D721Med (cell line): ENCODE results near the gene ALDH3B1.

Source experiments
- DNase-seq: peaks from one replicate; pipeline ENCODE4 v3.0.0; 2011; ENCODE audit warnings: low spot score; ENCODE audit not compliant: insufficient read length
- FAIRE-seq: peaks from 2 replicates; lab custom pipeline; 2011; peaks lifted over from hg19 to GRCh38; lab: Jason Lieb, UNC
- TF ChIP-seq, protein P1 (sequence below): IDR thresholded peaks from 2 replicates; pipeline ENCODE4 v1.5.1; 2012; ENCODE audit warnings: mild to moderate bottlenecking, control low read depth; ENCODE audit not compliant: insufficient read depth; ENCODE audit errors: missing control alignments

ALDH3B1 gene

DNA sequence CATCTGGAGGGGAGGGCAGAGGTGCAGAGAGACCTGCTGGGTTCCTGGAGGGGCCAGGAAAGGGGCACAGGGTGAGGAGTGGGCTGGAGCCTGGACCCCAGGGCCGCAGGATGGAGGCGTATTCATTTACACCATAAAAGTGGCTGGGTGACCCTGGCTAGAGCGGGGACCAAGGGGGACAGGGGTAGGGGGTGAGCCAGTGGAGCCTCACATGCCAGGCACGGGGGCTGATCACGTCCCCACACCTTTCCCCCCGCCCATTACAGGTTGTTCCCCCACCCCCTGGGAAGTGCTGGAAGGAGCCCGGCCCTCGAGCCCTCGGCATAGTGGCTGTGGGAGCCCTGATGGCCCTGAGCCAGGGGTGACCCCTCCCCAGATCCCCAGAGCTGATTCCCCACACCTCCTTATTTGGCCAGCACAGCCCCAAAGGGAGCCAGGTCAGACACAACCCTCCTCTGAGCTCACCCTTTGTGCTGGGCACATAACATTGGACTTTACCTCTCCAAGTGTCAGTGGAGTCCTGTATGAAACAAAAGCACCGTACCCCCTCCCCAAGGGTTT is 29.5 kb downstream of the ALDH3B1 start:
- TF ChIP-seq, protein P1, sequence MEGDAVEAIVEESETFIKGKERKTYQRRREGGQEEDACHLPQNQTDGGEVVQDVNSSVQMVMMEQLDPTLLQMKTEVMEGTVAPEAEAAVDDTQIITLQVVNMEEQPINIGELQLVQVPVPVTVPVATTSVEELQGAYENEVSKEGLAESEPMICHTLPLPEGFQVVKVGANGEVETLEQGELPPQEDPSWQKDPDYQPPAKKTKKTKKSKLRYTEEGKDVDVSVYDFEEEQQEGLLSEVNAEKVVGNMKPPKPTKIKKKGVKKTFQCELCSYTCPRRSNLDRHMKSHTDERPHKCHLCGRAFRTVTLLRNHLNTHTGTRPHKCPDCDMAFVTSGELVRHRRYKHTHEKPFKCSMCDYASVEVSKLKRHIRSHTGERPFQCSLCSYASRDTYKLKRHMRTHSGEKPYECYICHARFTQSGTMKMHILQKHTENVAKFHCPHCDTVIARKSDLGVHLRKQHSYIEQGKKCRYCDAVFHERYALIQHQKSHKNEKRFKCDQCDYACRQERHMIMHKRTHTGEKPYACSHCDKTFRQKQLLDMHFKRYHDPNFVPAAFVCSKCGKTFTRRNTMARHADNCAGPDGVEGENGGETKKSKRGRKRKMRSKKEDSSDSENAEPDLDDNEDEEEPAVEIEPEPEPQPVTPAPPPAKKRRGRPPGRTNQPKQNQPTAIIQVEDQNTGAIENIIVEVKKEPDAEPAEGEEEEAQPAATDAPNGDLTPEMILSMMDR: no peak
- DNase-seq (no peak), FAIRE-seq (no peak)

DNA sequence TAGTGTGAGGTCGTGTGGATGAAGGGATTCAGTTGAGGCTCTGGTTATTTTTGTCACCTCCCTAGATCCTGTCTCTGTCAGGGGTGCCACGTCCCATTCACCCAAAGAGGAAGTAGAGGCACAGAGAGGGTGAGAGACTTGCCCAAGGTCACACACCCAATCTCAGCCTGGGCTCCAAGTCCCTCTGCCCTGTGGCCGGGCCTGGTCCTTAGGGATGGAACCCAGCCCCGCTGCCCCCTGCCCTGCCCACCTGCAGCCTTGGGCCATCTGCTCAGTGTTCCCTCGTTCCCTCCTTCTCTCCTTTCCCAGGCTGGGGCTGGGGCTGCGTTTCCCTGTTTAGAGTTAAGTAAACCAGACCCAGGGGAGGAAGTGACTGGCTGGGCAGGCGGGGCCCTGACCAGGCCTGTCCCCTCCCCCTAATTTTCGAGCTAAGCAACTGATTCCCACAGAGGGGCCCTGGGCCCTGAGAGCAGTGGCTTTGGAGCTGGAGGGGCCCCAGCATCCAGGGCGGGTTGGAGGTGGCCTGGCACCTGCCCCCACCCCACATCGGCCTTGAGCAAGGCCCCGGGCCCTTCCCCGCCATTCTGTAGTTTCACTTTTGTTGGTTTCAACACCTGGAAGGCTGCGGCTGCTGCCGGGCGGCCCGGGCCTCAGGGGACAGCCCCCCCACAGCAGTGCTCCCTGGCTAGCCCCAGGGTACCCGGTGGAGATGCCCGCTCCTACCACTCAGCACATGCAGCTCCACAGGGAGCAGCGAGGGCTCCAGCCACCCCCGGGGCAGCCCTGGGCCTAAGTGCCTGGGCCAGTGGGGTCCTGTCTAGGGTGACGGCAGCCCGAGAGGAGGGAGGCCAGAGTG is 30.2 kb downstream of the ALDH3B1 start:
- FAIRE-seq (no peak), DNase-seq (no peak)
- TF ChIP-seq, protein P1: no peak

DNA sequence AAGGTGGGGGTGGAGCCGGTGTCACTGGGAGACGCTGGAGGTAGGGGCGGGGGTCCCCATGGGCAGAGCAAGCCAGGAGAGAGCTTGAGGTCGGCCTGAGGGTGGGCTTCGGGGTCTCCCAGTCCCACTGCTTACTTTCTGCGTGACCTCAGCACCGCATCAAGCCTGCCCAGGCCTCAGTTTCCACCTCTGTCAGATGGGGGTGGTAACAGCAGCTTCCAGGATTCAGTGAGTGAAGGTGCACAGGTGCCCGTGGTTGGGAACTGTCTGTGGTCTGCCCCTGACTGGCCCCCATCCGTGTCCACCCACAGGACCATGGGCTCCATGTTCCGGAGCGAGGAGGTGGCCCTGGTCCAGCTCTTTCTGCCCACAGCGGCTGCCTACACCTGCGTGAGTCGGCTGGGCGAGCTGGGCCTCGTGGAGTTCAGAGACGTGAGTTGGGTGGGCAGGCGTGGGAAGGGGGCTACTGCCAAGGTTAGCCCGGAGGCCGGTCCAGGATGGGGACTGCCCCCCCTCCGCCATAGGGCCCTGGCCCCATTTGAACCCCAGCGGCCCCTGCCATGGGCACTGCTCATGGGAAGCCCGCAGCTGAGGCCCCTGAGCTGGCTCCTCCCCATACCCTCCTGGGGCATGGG is 30.9 kb downstream of the ALDH3B1 start:
- TF ChIP-seq, protein P1: no peak
- no peak for DNase-seq
- FAIRE-seq: no peak

DNA sequence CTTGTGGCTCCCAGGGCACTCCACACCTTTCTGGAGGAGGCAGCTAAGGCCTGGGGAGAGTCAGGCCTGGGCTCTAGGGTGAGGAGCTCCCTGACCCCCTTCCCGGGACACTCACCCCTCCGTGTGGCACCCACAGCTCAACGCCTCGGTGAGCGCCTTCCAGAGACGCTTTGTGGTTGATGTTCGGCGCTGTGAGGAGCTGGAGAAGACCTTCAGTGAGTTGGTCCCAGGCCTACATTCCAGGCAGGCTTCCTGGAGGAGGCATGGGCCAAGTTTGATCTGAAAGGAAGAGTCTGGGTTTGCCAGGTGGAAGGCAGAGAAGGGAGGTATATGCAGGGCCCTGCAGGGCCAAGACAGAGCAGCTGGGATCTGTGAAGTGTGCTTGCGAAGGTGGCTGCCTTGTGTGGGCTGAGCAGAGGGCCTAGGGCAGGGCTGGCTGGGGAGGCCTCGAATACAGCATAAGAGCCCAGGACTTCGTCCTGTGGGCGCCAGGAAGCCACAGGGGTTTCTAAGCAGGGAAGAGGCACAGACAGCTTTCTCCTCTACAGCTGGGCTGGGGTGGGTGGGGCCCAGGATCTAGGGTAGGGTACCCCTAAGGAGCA is 31.6 kb downstream of the ALDH3B1 start:
- DNase-seq (no peak), FAIRE-seq (no peak)
- TF ChIP-seq, protein P1: no peak

DNA sequence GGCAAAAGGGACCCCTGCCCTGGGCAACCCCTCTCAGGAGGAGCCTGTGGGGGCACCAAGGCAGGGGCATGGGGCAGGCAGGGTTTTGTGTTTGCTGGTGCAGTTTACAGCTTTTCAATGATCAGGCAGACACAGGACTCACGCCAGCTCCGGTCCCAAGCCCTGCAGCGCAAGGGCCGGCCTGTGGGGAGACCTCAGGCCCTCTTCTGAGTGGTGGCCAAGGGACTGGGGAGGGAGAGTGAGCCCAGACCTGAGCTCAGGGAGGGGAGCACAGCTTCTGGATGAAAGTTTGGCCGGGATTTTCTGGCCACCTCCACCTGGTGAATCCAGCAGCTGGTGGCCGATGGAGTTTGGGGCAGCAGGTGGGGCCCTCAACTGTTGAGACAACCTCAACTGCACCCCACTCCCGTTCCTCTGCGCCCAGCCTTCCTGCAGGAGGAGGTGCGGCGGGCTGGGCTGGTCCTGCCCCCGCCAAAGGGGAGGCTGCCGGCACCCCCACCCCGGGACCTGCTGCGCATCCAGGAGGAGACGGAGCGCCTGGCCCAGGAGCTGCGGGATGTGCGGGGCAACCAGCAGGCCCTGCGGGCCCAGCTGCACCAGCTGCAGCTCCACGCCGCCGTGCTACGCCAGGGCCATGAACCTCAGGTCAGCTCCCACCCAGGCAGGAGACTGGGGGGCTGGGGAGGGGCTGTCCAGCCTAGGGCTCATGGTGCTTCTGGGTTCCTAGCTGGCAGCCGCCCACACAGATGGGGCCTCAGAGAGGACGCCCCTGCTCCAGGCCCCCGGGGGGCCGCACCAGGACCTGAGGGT is 32.3 kb downstream of the ALDH3B1 start:
- FAIRE-seq (no peak), DNase-seq (no peak)
- TF ChIP-seq, protein P1: no peak

DNA sequence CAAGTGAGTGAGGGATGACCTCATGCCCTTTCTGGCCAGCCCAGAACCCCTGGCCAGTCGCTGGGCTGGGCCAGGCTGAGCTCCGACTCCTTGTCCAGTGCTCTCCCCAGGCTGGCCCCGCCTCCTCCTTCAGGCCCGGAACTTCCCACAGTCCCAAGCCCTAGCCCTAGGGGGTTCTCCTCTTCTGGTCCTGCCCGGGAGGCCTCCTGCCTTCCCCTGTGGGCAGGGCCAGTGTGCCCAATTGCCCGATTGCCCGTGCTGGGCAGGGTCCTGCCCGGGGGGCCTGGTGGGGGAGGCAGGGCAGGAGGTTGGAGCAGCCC is 32.9 kb downstream of the ALDH3B1 start:
- FAIRE-seq: no peak
- DNase-seq: no peak
- TF ChIP-seq, protein P1: no peak
